GM10248 (cell line): Measurements from ENCODE around the gene UGT2B11.
"Not testable (repeated sequence)": the region's sequence is repeated elsewhere in the genome, so short reads cannot be mapped to it uniquely, and the experiment has no call there.

ENCODE experiments used
- CTCF ChIA-PET: fragments of 300-600 bp; sonication (Branson Sonifier 250); formaldehyde crosslinking; extraction: SDS; loops from one replicate; lab custom pipeline; 2021; ENCODE audit warnings: antibody characterized with exemption; lab: Yijun Ruan, JAX
- POLR2A ChIA-PET: fragments of 350-650 bp; sonication (Branson Sonifier 250); formaldehyde crosslinking; extraction: SDS; loops from one replicate; lab custom pipeline; 2020; ENCODE audit warnings: antibody characterized with exemption; lab: Yijun Ruan, JAX
- DNase-seq: peaks from one replicate; pipeline ENCODE4 v3.0.0; 2012; ENCODE audit errors: extremely low spot score
- TF ChIP-seq, protein P1 (sequence below): IDR thresholded peaks from 2 replicates; pipeline ENCODE4 v1.5.1; 2012; ENCODE audit warnings: mild to moderate bottlenecking, low read depth; ENCODE audit errors: extremely low read depth, missing control alignments, control extremely low read depth

Gene UGT2B11

DNA sequence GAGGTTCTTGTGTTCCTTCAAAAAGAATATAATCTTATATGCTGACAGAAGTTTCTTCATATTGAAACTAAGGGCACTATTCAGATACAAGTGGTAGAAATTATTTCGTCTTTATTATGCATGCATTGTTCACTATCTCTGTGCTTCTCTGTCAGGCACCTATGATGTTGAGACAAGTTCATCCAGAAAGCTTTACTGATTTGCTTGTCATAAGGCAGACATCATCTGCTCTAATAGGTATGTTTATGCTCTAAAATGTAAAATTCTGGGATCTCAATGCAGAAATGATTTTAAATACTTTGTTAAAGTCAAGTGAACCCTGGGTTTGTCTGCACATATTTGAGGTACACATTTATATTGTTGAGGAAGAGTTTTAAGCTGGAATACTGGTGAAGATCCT is 3.6 kb downstream of the UGT2B11 start:
- DNase-seq: no peak
- TF ChIP-seq, protein P1, sequence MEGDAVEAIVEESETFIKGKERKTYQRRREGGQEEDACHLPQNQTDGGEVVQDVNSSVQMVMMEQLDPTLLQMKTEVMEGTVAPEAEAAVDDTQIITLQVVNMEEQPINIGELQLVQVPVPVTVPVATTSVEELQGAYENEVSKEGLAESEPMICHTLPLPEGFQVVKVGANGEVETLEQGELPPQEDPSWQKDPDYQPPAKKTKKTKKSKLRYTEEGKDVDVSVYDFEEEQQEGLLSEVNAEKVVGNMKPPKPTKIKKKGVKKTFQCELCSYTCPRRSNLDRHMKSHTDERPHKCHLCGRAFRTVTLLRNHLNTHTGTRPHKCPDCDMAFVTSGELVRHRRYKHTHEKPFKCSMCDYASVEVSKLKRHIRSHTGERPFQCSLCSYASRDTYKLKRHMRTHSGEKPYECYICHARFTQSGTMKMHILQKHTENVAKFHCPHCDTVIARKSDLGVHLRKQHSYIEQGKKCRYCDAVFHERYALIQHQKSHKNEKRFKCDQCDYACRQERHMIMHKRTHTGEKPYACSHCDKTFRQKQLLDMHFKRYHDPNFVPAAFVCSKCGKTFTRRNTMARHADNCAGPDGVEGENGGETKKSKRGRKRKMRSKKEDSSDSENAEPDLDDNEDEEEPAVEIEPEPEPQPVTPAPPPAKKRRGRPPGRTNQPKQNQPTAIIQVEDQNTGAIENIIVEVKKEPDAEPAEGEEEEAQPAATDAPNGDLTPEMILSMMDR: no peak
- CTCF ChIA-PET: no interaction called here
- POLR2A ChIA-PET: no interaction called here

DNA sequence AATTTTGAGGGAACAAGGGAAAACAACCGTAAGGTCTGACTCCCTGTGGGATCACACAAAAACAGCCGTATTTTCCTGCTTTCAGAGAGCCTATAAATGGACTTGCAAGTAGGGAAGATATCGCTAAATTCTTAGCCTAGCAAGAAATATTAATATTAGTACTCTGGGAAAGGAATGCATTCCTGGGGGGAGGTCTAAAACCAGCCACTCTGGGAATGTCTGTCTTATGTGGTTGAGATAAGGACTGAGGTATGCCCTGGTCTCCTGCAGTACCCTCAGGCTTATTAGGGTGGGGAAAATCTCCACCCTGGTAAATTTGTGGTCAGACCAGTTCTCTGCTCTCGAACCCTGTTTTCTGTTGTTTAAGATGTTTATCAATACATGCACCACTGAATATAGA is 16.0 kb downstream of the UGT2B11 start:
- DNase-seq, POLR2A ChIA-PET, CTCF ChIA-PET: not testable (repeated sequence)

DNA sequence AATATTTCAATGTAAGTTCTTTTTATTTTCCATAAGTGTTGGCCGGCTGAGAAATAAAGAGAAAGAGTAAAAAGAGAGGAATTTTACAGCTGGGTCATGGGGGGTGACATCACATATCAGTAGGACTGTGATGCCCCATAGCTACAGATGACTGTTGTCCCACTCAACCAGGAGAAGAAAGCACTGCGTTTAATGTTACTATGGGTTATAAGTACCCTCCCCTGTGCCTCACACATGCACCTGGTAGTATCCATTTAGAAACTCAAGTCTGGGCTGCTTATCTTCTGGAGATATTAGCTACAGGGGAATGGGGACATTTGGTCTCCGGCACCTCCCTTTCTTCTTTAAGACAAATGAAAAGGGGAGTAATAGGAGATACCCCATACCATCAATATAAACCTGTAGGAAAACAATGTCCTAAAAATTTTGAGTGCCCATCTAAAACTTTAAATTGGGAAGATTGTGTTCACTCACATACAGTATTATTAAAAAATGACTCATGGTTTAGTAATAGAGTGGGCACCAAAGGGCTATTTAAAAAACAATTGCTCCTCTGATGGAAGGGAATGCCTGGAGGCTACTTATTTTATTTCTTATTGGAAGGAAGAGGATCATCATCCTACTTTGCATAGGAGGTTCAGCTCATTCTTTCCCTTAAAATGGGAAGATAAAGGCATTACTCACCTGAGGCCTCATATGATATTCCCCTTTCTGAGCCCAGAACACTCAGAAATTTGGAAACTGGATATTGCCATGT is 18.2 kb downstream of the UGT2B11 start:
- DNase-seq: no peak
- ChIA-PET CTCF (no interaction called here), POLR2A (no interaction called here)
- TF ChIP-seq, protein P1: no peak

DNA sequence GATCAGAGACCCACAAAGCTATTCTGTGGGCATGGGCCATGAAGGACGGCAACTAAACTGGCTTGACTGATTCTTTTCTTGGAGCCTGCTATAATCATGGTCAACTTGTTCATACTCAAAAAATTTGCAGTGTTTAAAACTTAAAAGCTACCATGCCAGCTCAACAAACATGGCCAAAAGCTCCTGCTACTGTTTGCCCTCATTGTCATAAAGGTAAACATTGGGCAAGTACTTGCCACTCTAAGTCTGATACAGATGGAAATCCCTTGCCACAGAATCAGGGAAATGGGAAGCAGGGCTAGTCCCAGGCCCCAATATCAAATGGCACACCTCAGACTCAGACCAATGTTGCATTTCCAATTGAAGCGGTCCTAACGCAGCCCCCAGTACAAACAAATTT is 20.4 kb downstream of the UGT2B11 start:
- CTCF ChIA-PET: no interaction called here
- TF ChIP-seq, protein P1: no peak

DNA sequence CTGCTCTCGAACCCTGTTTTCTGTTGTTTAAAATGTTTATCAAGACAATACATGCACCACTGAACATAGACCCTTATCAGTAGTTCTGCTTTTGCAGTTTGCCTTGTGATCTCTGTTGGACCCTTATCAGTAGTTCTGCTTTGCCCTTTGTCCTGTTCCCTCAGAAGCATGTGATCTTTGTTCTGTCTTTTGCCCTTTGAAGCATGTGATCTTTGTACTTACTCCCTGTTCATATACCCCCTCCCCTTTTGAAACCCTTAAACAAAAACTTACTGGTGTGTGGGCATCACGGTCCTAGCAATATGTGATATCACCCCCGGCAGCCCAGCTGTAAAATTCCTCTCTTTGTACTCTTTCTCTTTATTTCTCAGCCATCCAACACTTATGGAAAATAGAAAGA is 22.6 kb downstream of the UGT2B11 start:
- CTCF ChIA-PET, DNase-seq, POLR2A ChIA-PET: not testable (repeated sequence)

More for the DNA sequence above, 20.4 kb downstream of the UGT2B11 start:
- no peak for DNase-seq
- POLR2A ChIA-PET: no interaction called here

DNA sequence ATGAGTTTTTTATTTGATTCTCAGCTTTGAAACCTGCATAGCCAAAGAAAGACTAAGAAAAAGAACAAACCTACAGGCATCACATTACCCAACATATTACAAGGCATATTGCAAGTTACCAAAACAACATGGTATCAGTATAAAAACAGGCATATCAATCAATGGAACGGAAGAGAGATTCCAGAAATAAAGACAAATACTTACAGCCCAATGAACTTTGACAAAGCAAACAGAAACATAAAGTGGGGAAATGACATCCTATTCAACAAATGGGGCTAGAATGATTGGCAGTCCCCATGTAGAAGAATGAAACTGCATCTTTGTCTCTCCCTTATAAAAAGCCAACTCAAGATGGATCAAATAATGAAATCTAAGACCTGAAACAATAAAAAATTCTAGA is 23.9 kb downstream of the UGT2B11 start:
- CTCF ChIA-PET, DNase-seq: not testable (repeated sequence)

DNA sequence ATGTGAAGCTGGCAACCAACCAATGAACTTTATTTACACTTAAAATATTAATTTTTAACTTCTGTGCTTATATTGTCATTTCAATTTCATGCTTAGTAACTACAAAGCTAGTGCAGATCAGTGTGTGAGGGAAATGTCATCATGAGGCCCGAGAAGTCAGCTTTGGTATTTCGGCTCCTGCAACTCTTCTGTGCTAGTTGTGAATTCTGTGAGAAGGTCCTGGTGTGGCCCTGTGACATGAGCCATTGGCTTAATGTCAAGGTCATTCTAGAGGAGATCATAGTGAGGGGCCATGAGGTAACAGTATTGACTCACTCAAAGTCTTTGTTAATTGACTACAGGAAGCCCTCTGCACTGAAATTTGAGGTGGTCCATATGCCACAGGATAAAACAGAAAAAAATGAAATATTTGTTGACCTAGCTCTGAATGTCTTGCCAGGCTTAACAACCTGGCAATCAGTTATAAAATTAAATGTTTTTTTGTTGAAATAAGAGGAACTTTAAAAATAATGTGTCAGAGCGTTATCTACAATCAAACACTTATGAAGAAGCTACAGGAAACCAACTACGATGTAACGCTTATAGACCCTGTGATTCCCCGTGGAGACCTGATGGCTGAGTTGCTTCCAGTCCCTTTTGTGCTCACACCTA is 32.9 kb downstream of the UGT2B11 start:
- POLR2A ChIA-PET, DNase-seq, CTCF ChIA-PET: not testable (repeated sequence)

More for the DNA sequence above, 23.9 kb downstream of the UGT2B11 start:
- POLR2A ChIA-PET: not testable (repeated sequence)

DNA sequence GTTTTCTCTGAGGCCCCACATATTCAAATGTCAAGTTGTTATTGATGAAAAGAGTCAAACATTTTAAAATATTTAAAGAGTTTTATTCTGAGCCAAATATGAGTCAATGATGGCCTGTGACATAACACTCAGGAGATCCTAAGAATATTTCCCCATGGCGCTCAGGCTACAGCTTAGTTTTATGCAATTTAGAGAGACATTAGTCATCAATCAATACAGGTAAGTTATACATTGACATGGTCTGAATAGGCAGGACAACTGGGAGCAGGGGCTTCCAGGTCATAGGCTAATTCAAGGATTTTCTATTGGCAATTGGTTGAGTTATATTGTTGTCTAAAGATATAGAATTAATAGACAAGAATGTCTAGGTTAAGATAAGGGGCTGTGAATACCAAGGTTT is 34.7 kb downstream of the UGT2B11 start:
- POLR2A ChIA-PET, DNase-seq: not testable (repeated sequence)
- CTCF ChIA-PET: interaction anchor here (1.1 kb wide), 1 partner anchor 10 kb away, joined by 4 read pairs; no protein-coding TSS in a partner anchor

DNA sequence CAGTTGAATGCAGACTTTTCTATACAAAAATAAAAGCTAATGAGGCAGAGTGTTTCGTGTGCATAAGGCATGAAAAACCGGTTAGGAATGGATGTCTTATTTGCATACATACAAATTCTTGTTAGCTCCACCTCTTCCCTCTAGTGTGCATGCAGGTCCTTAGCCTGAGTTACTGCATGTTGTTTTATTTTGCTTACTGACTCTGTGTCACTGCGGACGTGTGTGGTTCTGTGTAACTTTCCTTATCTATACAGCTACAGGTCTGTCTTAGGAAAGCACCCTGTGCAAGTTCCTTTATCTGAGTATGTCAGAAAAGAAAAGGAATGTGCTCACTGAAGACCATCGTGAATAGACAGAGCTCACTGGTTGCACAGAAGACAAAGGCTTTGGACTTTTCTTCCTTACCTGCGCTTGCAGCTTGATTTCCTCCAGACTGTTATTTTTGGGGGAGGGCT is 35.8 kb downstream of the UGT2B11 start:
- DNase-seq, POLR2A ChIA-PET: not testable (repeated sequence)
- CTCF ChIA-PET: interaction anchor here (1.1 kb wide), 1 partner anchor 9 kb away, joined by 4 read pairs; no protein-coding TSS in a partner anchor
